ENCODE results near the gene SLC20A1.

The SLC20A1 gene

DNA sequence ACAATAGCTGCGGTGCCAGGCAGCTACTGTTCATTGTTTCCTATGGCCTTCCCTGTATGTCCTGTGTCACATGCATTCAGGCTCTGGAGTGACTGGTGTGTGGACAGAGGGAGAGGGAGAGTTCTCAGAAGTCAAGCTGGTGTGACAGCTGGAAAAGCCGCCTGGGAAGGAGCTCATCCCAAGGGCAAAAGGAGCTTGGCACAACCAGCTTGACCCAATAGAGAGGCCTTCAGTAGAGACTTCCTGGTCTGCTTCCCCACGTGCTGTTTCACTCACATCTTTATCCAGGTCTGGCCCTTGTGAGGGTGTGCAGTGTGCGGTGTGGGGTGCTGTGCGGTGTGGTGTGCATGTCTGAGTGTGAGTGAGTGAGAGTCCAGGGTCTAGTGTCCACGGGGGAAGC lies 64.0 kb downstream of the SLC20A1 start:
- no peak for DNase-seq (ENCODE audit: low read depth)

DNA sequence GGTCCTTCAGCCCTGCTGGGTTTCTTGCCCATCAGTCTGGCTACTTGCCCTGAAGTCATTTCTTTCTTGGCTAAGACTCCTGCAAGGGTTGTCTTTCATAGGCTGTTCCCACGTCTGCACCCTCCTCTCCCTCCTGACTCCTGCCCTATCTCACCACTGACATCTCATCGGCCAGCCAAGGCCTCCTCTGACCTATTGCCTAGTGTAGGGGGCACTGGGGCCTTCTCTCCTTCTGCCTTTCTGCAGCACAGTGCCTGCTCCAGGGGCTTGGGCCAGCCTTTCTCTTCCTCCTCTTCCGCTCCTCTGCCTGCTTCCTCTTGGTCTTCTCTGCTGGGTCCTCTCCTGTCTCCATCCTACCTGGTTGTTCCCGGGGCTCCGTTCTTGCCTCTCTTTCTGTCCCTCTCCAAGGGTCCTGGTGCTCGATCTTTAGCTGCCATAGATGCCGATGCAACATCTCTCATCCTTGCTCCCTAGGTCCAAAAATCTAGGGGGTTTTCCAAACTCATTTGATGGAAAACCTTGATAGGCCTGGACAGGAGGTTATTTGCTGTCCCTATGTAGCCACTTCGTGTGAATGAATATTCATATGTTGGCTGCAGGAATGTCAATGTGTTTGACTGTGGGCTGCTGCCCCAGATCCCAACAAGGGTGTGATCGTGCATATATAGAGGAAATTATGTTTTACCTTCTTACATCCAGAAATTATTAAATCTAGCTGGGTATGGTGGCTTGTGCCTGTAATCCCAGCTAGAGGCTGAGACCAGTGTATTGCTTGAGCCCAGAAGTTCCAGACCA lies 65.4 kb downstream of the SLC20A1 start:
- no peak for DNase-seq (ENCODE audit: low read depth)

DNA sequence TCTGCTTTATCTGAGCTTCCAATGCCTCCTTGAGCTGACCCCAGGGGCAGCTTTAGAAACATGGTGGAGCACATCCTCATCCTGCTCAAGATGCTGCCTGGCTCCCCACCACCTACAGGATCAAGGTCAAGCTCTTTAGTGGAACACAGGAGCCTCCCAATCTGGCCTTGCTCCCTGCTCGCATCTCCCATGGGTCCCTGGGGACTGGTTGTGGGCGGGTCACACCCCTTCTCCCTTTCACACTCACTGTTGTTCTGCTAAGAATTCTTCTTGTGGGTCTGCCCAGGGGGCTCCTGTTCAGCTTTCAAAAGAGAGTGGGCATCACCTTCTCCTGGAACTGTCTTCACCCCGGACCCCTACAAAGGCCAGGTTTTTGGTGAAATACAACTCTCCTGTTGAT lies 66.7 kb downstream of the SLC20A1 start:
- DNase-seq (ENCODE audit: low read depth): no peak

DNA sequence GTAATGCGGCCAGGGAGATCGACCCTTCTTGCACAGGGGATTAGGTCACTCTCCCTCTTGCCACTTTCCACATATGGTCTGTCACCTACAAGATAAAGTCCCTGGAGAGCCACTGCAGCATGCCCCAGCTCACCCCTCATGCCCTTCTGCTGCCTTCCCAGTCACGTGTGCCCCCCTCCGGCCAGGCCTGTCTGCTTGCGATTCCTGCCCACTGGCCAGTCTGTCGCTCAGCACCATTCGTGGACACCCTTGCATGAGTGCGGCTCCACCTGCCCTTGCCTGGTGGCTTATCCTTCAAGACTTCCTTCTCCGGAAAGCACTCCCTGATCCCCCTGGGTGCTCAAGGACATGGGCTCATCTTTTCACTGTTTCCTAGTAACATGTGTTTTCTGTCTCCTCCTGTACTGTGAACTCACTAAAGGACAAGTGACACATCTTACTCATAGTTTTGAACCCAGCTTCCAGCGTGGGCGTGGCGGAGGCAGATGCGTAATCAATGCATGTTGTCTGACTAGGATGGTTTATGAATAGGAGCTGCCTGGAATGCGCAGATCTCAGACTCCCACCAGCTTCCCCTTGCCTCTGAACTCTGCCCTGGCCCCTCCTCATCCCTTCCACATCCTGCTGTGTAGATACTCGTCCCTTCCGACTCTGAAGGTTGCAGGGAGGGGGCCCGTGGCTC lies 67.3 kb downstream of the SLC20A1 start:
- no peak for DNase-seq (ENCODE audit: low read depth)

All from activated T-helper 9 cell treated with anti-CD3 and anti-CD28 coated beads, Interleukin-2, amount 50 U/mL, for 16 hours (primary cell).